SH-SY5Y (cell line): ENCODE data around the gene BTBD19.

ENCODE experiments used
- GATA2 ChIP-seq: IDR thresholded peaks from 2 replicates; pipeline ENCODE4 v1.6.1; 2011; ENCODE audit warnings: mild to moderate bottlenecking, low read depth, low read length
- GATA3 ChIP-seq: IDR thresholded peaks from 2 replicates; pipeline ENCODE4 v1.6.1; 2011; ENCODE audit warnings: low read depth, mild to moderate bottlenecking, low read length, moderate library complexity

DNA sequence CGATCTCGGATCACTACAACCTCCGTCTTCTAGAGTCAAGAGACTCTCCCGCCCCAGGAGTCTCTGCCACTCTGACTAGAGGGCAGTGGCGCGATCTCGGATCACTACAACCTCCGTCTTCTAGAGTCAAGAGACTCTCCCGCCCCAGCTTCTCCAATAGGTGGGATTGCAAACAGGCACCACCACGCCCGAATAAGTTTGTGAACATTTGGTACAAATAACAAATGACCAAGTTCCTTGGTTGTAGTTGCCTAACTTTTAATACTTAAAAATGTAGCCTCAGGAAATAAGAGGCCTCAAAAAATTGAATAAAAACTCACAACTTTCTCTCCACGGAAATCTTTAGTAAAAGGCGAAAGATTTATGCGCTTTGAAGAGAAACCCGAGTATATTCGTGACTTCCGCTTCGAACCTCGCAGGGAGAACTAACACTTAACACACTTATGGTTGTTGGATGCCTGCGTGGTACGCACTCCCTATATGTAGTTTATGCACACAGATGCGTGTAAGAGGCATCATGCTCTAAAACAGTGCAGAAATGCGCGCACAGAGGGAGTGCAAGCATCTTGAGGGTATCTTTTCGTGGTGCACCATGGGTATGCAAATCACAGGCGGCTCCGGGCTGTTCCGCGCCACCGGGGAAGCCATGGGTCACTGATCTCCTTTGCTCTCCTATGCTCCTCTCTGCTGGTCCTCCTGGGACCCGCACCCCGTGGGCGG lies 11.4 kb downstream of the BTBD19 start:
- TF ChIP-seq GATA2 (no peak), GATA3 (no peak)
